Naive thymus-derived CD8-positive, alpha-beta T cell (primary cell): ENCODE measurements around the gene CLCN6. TPM values are rescaled to one million over a fixed set of nuclear protein-coding genes. Genes with fewer than 3 reads are reported as not detected.

Experiments used
- ATAC-seq, 2 donors: fragments of 150-1000 bp; cut with Tn5 transposase in 1 of 2; sonication (Bioruptor Pico), chemical (Tn5 transposase) in 1 of 2; 1 replicate in 1 of 2; 2 replicates in 1 of 2; pipeline ENCODE4 v1.10.0; 2021; ENCODE audit warnings: mild to moderate bottlenecking in 2 of 2, moderate library complexity in 2 of 2
- POLR2A ChIA-PET: fragments of 350-600 bp; sonication (Branson Sonifier 250); formaldehyde crosslinking; loops from one replicate; lab custom pipeline; 2021; ENCODE audit warnings: antibody characterized with exemption; lab: Charles Lee
- DNase-seq, 10 donors: peaks; one replicate each; pipeline versions ENCODE4 v3.0.0 to v3.0.0-alpha.2; 2020 to 2022
- H3K27ac Mint-ChIP-seq, 10 donors: one replicate each; pipeline ENCODE4 v1.8.0; 2020 to 2022; ENCODE audit warnings: mild to moderate bottlenecking in 10 of 10, mixed read lengths in 10 of 10, moderate library complexity in 4 of 10, inconsistent platforms in 1 of 10
- H3K27me3 Mint-ChIP-seq, 5 donors: one replicate each; pipeline ENCODE4 v1.8.0; 2021 to 2022; ENCODE audit warnings: mixed read lengths in 5 of 5
- H3K36me3 Mint-ChIP-seq, 3 donors: one replicate each; pipeline ENCODE4 v1.8.0; 2020 to 2022; ENCODE audit warnings: mixed read lengths in 3 of 3, mild to moderate bottlenecking in 2 of 3, inconsistent platforms in 1 of 3
- H3K4me1 Mint-ChIP-seq, 4 donors: one replicate each; pipeline ENCODE4 v1.8.0; 2021 to 2022; ENCODE audit warnings: mixed read lengths in 4 of 4
- H3K4me3 Mint-ChIP-seq, 10 donors: one replicate each; pipeline ENCODE4 v1.8.0; 2020 to 2022; ENCODE audit warnings: mild to moderate bottlenecking in 10 of 10, mixed read lengths in 10 of 10, moderate library complexity in 6 of 10, inconsistent platforms in 1 of 10
- H3K9me3 Mint-ChIP-seq, 9 donors: one replicate each; pipeline ENCODE4 v1.8.0; 2020 to 2022; ENCODE audit warnings: mixed read lengths in 9 of 9, mild to moderate bottlenecking in 3 of 9, inconsistent platforms in 1 of 9, moderate library complexity in 1 of 9
- polyA plus RNA-seq, 3 donors: library from polyadenylated mRNA; unstranded; fragments of 300-500 nt; fragmentation: Illumina TruSeq; gene quantifications; one replicate each; pipeline ENCODE4 v1.2.3, GENCODE V29; 2021
- total RNA-seq, 8 experiments: library from RNA in 2 of 8; stranded (reverse) in 2 of 8; gene quantifications; one replicate each; pipeline ENCODE4 v1.2.3 and lab custom pipeline; 2021 to 2026

The CLCN6 gene
- total and polyA plus RNA-seq, 5 experiments from 2014 or later = 1.2 to 31.8 (median 2.8) TPM

GRCh38 chr1:11881749-11882441 lies 75.9 kb downstream of the CLCN6 start:
- H3K4me1 Mint-ChIP-seq = peaks cover 0 to 5% (median 0%) of the 10 kb centered on the region in 4 donors
- H3K36me3 Mint-ChIP-seq = no peaks in the 10 kb centered on the region
- ATAC-seq = no peak
- no peak overlapping the region for H3K4me3 Mint-ChIP-seq
- no peak for DNase-seq
- H3K27me3 Mint-ChIP-seq = peaks cover 5 to 36% (median 13%) of the 10 kb centered on the region in 5 donors
- H3K27ac Mint-ChIP-seq = no peak overlapping the region
- H3K9me3 Mint-ChIP-seq = no peaks in the 10 kb centered on the region
- POLR2A ChIA-PET = no interaction called here

- H3K9me3 Mint-ChIP-seq = no peaks in the 10 kb centered on the region
- H3K36me3 Mint-ChIP-seq = no peaks in the 10 kb centered on the region
- ATAC-seq (no peak), DNase-seq (no peak)
- H3K4me1 Mint-ChIP-seq = peaks cover 0 to 5% (median 0%) of the 10 kb centered on the region in 4 donors
- no peak overlapping the region for H3K4me3 Mint-ChIP-seq
- POLR2A ChIA-PET = no interaction called here
- H3K27me3 Mint-ChIP-seq = peaks cover 2 to 36% (median 13%) of the 10 kb centered on the region in 5 donors
- H3K27ac Mint-ChIP-seq = no peak overlapping the region
Observed at GRCh38 chr1:11882814-11883538, 77.0 kb downstream of the CLCN6 start.

DNA sequence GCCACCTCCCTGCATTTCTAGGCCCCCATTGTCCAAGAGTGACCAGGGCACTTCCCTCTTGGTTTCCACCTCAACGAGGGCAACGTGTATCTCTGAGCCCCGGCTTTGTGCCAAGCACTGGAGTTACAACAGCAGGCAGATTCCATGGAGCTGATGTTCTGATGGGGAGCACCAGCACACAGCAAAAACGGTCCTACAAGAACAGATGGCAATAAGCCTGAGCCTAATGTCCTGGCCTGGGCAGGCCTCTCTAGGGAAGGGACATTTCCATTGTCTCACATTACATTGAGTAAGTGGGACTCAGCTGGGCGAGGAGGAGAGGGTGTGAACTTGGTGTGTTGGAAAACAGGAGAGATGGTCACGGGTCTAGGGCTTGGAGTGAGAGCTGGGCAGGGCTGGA lies 79.9 kb downstream of the CLCN6 start:
- POLR2A ChIA-PET = no interaction called here
- Mint-ChIP-seq H3K36me3 (no peaks in the 10 kb centered on the region), H3K4me3 (no peak overlapping the region), H3K27me3 (peaks cover 6 to 34% (median 10%) of the 10 kb centered on the region in 5 donors), H3K9me3 (no peaks in the 10 kb centered on the region), H3K27ac (no peak overlapping the region), H3K4me1 (peaks cover 0 to 5% (median 0%) of the 10 kb centered on the region in 4 donors)
- no peak for DNase-seq
- ATAC-seq = no peak

- ATAC-seq (no peak), DNase-seq (no peak)
- H3K36me3 Mint-ChIP-seq = no peaks in the 10 kb centered on the region
- peaks cover 0 to 22% (median 12%) of the 10 kb centered on the region in 5 donors for H3K27me3 Mint-ChIP-seq
- no peaks in the 10 kb centered on the region for H3K9me3 Mint-ChIP-seq
- POLR2A ChIA-PET = no interaction called here
- no peak overlapping the region for H3K27ac Mint-ChIP-seq
- no peak overlapping the region for H3K4me3 Mint-ChIP-seq
- H3K4me1 Mint-ChIP-seq = peaks cover 0 to 5% (median 0%) of the 10 kb centered on the region in 4 donors
Observed at GRCh38 chr1:11886986-11887665, 81.1 kb downstream of the CLCN6 start.

DNA sequence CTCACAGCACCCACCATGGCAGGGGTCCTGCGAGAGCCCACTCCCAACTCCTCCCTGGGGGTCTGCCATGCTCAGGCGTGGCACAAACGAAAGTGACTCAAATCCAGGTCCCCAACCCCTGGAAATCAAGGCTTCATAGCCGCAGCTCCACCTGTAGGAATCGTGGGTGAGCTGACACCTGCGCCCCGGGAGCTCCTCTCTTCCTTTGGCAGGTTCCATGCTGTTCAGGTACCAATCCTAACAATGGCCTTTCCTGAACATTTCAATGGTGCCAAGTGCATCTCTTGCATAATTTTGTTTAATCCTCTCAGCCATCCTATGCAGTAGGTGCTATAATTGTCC lies 81.6 kb downstream of the CLCN6 start:
- ATAC-seq = no peak
- Mint-ChIP-seq H3K27ac (no peak overlapping the region), H3K9me3 (no peaks in the 10 kb centered on the region), H3K36me3 (no peaks in the 10 kb centered on the region), H3K4me1 (peaks cover 0 to 5% (median 0%) of the 10 kb centered on the region in 4 donors), H3K4me3 (no peak overlapping the region), H3K27me3 (peaks cover 4 to 20% (median 12%) of the 10 kb centered on the region in 5 donors)
- POLR2A ChIA-PET = no interaction called here
- DNase-seq = no peak

DNA sequence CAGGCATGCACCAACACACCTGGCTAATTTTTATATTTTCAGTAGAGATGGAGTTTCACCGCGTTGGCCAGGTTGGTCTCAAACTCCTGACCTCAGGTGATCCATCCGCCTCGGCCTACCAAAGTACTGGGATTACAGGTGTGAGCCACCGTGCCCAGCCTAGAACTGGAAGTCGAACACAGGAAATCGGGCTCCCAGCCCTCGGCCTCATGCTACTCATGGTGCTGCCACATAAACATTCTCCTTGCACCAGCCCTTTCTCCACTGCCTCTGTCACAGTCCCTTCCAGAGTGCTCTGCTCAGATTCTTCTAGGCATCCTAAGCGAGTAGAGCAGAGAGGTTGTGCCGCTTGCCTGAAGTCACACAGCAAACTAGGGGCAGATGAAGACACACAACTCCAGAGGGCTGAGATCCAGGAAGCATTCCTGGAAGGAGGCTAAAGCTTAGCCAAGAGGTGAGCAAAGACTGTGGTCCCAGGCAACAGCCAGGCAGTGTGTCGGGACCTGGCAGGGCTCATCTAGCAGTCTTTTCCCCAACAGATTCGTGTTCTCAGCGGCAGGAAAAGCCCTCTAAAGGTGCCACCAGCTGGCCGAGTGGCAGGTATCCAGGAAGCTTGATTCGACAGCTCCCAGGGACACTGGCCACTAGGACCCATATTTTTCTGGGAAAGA lies 82.3 kb downstream of the CLCN6 start:
- ATAC-seq (no peak), DNase-seq (no peak)
- POLR2A ChIA-PET = no interaction called here
- Mint-ChIP-seq H3K27me3 (peaks cover 4 to 24% (median 11%) of the 10 kb centered on the region in 5 donors), H3K36me3 (no peaks in the 10 kb centered on the region), H3K4me3 (peak overlapping the region in 1 of 10 donors; percentile 41), H3K27ac (no peak overlapping the region), H3K4me1 (no peaks in the 10 kb centered on the region), H3K9me3 (no peaks in the 10 kb centered on the region)

GRCh38 chr1:11888877-11889208 lies 82.9 kb downstream of the CLCN6 start:
- peaks cover 5 to 29% (median 13%) of the 10 kb centered on the region in 5 donors for H3K27me3 Mint-ChIP-seq
- H3K4me3 Mint-ChIP-seq = no peak overlapping the region
- H3K4me1 Mint-ChIP-seq = peaks cover 0 to 2% (median under 1%) of the 10 kb centered on the region in 4 donors
- DNase-seq (no peak), ATAC-seq (no peak)
- POLR2A ChIA-PET = no interaction called here
- no peak overlapping the region for H3K27ac Mint-ChIP-seq
- H3K36me3 Mint-ChIP-seq = no peaks in the 10 kb centered on the region
- no peaks in the 10 kb centered on the region for H3K9me3 Mint-ChIP-seq

DNA sequence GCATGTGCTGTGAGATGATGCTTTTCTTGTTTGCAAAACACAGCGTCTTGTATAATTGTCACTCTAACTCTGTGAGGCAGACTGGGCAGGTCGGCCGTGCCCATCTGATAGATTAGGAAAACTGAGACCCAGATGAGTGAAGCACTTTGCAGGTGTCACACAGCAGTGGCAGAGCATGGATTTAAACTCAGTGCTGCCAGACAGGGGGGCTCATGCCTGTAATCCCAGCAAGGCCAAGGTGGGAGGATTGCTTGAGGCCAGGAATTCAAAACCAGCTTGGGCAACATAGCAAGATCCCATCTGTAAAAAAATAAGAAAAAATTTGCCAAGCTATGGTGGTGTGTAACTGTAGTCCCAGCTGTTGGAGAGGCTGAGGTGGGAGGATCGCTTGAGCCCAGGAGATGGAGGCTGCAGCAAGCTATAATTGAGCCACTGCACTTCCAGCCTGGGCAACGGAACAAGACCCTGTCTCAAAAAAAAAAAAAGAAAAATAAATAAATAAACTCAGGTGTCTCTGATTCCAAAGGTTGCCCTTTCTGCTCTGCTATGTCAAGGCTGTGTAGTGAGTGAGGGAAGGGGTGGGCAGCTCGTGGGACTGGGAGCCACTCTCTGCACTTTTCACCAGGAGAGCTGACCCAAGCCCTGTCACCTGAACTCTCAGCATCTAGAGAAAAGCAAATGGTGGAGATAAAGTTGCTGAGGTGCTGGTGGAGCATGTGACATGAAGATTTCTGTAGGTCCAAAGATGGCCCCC lies 85.6 kb downstream of the CLCN6 start:
- ATAC-seq (no peak), DNase-seq (no peak)
- POLR2A ChIA-PET = interaction anchor here (0.6 to 1.7 kb wide), 3 partner anchors 16 to 165 kb away, joined by 5 to 6 read pairs (median 5); no protein-coding TSS in a partner anchor
- Mint-ChIP-seq H3K4me1 (peaks cover 0 to 6% (median 3%) of the 10 kb centered on the region in 4 donors), H3K27me3 (peaks cover 8 to 49% (median 16%) of the 10 kb centered on the region in 5 donors), H3K4me3 (no peak overlapping the region), H3K36me3 (no peaks in the 10 kb centered on the region), H3K27ac (no peak overlapping the region), H3K9me3 (no peaks in the 10 kb centered on the region)

Other genes starting within 250 kb of the CLCN6 start
- gene FBXO2, start 151.8 kb upstream of the CLCN6 start, total RNA-seq = 1 to 10 TPM; 2.5 to 3.8 TPM
- gene FBXO2, start 151.8 kb upstream of the CLCN6 start, polyA plus RNA-seq = 1 to 10 TPM; 2.3 to 5.4 (median 3.6) TPM
- gene FBXO44, start 151.3 kb upstream of the CLCN6 start, total RNA-seq = 10 to 100 TPM; 54.3 to 55.7 TPM
- gene FBXO44, start 151.3 kb upstream of the CLCN6 start, polyA plus RNA-seq = 10 to 100 TPM in 1 of 3 donors, 1 to 10 TPM in 2; 6.4 to 10.1 (median 9.5) TPM
- 1 to 10 TPM; 3.2 to 3.7 TPM for gene FBXO6, start 142.0 kb upstream of the CLCN6 start, total RNA-seq
- gene FBXO6, start 142.0 kb upstream of the CLCN6 start, polyA plus RNA-seq = 10 to 100 TPM; 12.9 to 22.2 (median 14.0) TPM
- gene MAD2L2, start 125.0 kb upstream of the CLCN6 start, total RNA-seq = 10 to 100 TPM; 19.7 to 21.3 TPM
- gene MAD2L2, start 125.0 kb upstream of the CLCN6 start, polyA plus RNA-seq = 10 to 100 TPM; 52.2 to 66.1 (median 54.2) TPM
- gene DRAXIN, start 114.5 kb upstream of the CLCN6 start, total RNA-seq = under 1 TPM; 0.22 to 0.29 TPM
- gene DRAXIN, start 114.5 kb upstream of the CLCN6 start, polyA plus RNA-seq = under 1 TPM; 0.07 to 0.29 (median 0.14) TPM
- 10 to 100 TPM; 16.7 to 19.3 TPM for gene AGTRAP, start 70.1 kb upstream of the CLCN6 start, total RNA-seq
- 100 to 1,000 TPM in 1 of 3 donors, 10 to 100 TPM in 2; 57.3 to 106 (median 90.0) TPM for gene AGTRAP, start 70.1 kb upstream of the CLCN6 start, polyA plus RNA-seq
- gene C1orf167, start 44.0 kb upstream of the CLCN6 start, total RNA-seq = not detected
- not detected for gene C1orf167, start 44.0 kb upstream of the CLCN6 start, polyA plus RNA-seq
- 10 to 100 TPM; 63.9 to 71.7 TPM for gene MTHFR, start 227 bp upstream of the CLCN6 start, total RNA-seq
- 1 to 10 TPM; 3.7 to 9.5 (median 8.0) TPM for gene MTHFR, start 227 bp upstream of the CLCN6 start, polyA plus RNA-seq
- not detected for gene NPPA, start 41.6 kb downstream of the CLCN6 start, total RNA-seq
- gene NPPA, start 41.6 kb downstream of the CLCN6 start, polyA plus RNA-seq = not detected
- not detected for gene NPPB, start 52.8 kb downstream of the CLCN6 start, total RNA-seq
- not detected for gene NPPB, start 52.8 kb downstream of the CLCN6 start, polyA plus RNA-seq
- gene KIAA2013, start 120.2 kb downstream of the CLCN6 start, total RNA-seq = 10 to 100 TPM; 26.8 to 27.9 TPM
- gene KIAA2013, start 120.2 kb downstream of the CLCN6 start, polyA plus RNA-seq = 10 to 100 TPM; 19.6 to 51.6 (median 38.0) TPM
- 1 to 10 TPM; 4.5 to 5.0 TPM for gene PLOD1, start 128.5 kb downstream of the CLCN6 start, total RNA-seq
- gene PLOD1, start 128.5 kb downstream of the CLCN6 start, polyA plus RNA-seq = 1 to 10 TPM; 5.0 to 7.9 (median 5.7) TPM
- gene MFN2, start 174.3 kb downstream of the CLCN6 start, total RNA-seq = 10 to 100 TPM; 47.1 to 49.9 TPM
- gene MFN2, start 174.3 kb downstream of the CLCN6 start, polyA plus RNA-seq = 10 to 100 TPM; 29.1 to 38.0 (median 29.5) TPM
- gene MIIP, start 213.3 kb downstream of the CLCN6 start, total RNA-seq = 10 to 100 TPM; 31.1 to 32.4 TPM
- gene MIIP, start 213.3 kb downstream of the CLCN6 start, polyA plus RNA-seq = 10 to 100 TPM; 19.9 to 26.3 (median 22.1) TPM